Dedifferentiated amniotic fluid mesenchymal stem cell (primary cell): ENCODE measurements around the gene REX1BD.
"Not testable (repeated sequence)": the region's sequence is repeated elsewhere in the genome, so short reads cannot be mapped to it uniquely, and the experiment has no call there.

Experiments
- DNase-seq: peaks from one replicate; pipeline ENCODE4 v3.0.0-alpha.2; 2016; ENCODE audit errors: extremely low spot score

Gene REX1BD

DNA sequence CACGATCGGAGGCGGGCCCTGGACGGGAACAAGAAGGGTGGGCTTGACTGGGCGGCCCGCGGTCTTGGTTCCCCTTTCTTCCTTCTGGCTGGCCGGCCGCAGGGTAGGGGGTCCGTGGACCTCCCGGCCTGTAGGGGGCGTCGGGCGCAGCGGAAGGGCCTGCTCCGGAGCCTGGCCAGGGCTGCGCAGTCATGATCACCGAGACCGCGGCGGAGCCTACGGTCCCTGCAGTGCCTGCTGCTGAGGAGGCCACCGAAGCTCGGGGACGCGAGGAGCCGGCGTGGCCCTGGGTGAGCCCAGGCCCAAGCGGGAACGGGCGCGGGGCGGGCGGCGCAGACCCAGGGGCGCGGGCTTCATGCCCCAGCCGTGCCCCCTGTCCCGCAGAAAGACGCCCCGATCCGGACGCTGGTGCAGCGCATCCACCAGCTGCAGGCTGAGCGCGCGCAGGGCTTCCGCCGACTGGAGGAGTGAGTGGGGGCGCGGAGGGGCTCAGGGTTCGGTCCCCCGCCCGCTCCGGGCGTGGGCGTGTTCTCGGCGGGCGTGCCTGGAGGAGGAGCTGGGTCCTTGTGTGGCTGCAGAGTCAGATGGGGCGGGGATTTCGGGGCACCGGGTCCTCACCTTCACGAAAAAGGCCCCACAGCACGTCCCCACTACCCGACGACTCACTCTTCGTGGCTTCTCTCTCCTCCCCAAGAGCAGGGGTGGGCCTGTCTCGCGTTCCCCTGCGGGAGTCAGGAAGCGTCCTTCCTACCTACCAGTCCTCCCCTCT, at the start of gene REX1BD:
TSS of gene REX1BD (plus strand) at position 188 of the 769 bp plus-strand sequence. CDS start at position 192, 4 bp downstream.
- peak; percentile 49 for DNase-seq

DNA sequence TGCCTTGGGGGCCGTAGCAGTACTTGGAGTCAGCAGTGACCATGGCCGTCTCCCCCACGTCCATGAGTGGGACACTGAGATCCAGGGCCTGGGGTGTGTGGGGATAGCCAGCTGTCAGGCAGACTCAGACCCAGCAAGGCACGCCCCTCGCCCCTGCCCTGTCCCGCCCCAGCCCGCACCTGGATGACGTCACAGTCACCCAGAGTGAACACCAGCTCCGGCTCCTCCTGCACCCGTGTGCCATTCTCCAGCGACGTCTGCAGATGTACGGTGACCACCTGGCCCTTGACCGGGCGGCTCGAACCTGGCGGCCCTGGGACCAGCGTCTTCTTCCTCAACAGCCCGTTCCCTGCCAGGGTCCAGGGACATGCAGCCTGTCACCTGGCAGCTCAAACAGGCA, 49.2 kb upstream of the REX1BD start:
- DNase-seq = no peak

DNA sequence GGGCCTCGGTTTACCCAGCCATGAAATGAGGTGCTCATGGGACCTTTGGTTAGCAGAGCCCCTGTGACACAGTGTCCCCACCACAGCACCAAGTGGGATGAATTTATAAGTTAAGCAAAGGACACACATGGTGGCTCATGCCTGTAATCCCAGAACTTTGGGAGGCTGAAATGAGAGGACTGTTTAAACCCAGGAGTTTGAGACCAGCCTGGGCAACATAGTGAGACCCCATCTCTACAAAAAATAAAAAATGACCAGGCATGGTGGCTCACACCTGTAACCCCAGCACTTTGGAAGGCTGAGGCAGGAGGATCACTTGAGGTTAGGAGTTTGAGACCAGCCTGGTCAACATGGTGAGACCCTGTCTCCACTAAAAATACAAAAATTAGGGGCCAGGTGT, 48.4 kb upstream of the REX1BD start:
- not testable (repeated sequence) for DNase-seq

DNA sequence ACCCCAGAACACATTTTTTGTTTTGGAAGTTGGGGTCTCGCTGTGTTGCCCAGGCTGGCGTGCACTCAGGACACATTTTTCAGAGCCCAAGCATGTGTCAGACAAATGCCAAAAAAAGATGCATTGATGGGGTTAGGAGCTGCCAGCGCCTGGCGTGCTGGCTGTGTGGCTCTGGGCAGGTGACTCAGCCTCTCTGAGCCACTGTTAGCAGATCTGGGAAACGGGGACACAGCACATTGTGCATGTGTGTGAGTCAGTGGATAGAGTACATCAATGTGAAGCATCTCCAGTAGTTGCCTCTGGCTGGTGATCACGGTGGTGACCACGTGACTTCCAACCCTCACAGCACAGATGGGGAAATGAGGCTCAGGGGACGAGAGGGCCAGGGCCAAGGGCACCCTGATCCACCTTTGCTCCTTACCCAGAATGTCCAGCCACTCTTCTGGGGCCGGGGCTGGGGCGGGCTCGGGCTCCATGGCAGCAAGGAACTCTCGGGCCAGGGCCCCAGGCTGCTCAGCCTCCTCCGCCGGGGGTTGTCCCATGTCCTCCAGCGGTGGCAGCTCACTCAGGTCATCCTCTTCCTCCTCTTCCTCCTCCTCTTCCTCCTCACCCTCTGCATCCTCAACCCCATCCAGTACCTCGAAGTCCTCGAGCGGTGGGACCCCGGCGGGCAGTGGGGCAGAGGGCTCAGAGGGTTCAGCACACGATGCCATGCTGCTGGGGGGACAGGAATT, 47.2 kb upstream of the REX1BD start:
- no peak for DNase-seq

DNA sequence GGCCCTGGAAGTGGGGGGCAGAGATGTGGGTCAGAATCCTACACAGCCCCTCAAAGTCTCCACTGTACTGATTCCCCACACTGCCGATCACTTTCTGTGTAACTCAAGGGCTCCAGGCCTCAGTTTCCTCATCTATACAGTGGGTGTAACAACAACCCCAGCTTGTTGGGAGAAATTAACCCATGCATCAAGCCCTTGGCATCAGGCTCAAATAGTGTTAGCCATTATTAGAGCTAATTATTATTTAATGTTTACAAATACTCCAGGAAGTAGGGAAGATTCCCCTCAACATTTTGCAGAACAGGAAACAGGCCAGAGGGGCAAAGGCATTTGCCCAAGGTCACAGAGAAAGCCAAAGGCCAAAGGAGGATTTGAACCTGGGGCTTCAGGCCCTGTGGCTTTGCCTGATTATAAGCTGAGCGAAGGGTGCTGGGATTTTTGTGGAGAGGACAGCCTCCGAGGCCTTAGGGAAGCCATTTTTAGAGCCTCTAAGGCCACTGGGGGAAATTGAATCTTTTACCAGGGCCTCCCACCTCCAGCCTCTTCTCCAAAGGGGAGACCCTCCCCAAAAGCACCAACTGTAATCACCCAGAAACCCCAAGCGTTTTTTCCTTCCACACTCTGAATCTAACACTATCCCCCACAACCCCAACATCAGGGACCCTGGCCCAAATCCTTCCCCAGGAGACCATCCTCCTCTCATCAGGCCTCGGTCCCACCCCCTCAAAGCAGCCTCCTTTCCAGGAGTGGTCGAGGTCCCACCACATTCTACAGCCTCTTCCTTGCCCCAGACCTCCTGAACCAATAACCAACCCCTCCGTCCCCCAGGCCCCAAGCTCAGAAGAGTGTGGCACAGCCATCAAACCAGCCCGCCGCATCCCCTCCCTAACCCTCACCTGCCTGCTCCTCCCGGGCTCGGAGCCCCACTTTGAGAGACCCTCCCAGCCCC, 46.3 kb upstream of the REX1BD start:
- no peak for DNase-seq

DNA sequence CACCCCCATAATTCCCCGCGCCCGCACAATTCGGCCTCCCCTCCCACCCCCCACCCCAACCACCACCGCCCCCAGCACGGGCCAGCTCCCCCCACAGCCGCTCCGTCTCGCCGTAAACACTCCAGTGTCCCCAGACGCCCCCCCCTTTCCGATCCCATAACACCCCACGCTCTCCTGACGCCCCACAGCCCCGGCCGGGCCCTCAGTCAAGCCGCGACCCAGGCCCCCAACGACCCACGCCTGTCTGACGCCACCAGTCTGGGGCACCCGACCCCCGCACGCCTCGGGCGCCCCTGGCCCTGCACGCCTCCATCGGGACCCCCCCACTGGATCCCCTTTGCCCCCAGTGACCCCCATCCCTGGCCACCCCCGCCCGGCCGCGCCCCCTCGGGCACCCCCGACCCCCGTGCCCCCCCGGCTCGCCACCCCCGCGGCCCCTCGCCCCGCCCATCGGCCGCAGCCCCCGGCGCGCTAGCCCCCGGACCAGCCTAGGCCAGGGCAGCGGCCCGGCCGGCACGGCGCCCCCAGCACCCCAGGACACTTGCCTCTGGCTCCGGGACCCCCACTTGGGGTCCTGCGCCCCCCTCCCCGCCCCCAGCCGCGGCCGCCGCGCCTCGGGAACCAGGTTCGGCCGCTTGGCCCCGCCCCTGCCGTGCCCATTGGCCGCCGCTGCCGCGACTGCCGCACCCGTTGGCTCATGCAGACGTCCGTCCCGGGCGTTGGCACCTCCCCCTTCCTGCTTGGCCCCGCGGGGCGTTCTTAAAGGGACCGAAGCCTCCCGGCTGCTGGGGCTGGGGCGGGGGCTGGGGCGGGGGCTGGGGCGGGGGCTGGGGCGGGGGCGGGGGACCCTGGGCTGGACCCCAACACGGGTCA, 45.4 kb upstream of the REX1BD start, which contains the start of gene FKBP8:
TSS of gene FKBP8 (minus strand) at position 633 of the 873 bp plus-strand sequence. CDS start 1,603 bp downstream, outside the sequence.
- peak; percentile 75 for DNase-seq

DNA sequence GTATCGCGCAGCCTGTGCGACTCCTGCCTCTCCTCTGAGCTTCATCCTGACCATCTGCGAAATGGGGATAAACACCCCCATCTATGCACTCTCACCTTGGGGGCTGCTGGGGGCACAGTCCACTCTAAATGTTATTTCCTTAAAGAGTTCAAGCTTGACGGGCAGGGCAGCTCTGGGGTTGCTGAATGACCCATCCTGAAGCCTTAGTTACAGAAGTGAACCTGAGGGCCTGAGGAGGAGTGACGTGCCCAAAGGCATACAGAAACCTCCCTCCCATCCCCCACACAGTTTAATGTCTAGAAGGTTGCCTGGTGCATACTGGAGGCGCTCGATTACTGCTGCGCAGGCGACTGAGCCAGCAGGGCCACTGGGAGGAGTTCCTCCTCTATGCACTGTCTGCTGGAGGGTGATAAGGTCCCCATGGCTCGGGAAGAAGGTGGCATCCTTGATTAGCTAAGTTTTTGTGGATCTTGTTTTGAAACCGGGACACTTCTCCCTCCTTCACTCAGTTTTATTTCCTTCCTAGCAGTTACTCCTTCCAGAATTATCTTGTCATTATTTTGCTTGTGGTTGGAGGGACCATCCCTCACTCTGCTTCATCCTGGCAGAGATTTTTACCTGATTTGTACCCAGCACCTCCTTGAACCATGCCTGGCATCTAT, 44.7 kb upstream of the REX1BD start:
- DNase-seq = no peak

DNA sequence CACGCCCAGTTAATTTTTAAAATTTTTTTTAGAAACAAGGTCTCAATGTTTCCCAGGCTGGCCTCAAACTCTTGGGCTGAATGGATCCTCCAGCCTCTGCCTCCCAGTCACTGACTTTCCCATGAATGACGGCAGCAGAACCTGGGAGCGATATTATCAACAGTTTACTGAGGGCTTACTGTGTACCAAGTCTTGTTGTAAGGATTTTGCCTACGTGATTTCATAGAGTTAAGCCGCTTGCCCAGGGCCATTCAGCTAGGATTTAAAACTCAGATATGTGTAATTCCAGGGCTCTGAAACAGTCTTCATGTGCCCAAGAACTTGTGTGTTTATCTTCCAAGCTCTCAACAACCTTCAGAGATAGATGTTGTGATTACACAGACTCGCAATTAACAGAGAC, 37.0 kb upstream of the REX1BD start:
- DNase-seq = no peak

DNA sequence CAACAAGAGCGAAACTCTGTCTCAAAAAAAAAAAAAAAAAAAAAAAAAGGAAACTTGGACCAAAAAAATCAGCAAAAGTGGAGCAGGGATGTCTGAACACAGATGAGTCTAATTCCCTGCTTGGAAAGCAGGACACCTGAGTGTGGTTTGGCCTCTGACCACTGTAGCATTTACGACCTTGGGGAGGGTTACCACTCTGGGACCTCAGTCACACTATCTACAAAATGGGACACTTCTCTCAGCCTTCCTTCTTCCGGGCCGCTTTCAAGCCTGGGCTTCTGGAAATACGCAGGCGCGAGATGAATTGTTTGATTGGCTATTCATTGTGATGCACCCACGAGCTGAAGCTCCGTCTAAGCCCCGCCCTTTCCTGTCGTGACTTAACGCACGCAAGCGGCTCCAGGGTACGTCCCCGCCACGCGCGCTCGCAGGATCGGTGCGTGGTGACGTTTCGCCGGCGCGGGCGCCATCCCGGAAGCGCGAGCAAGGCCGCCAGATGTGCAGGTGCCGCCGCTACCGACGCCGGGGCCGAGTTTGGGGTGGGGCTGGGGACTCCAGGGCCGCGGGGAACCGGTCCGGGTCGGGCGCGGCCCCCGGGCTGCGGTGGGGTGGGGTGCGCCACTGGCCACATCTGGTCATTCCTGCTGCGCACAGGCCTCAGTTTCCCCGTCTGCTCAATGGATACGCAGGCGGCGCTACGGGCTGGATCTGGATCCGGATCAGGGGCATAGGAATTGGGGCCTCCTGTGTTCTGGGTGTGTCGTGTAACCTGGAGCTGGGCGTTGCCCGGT, 31.0 kb upstream of the REX1BD start, which contains the start of gene KXD1:
TSS of gene KXD1 (plus strand) at position 460 of the 791 bp plus-strand sequence. CDS start 4,187 bp downstream, outside the sequence.
- DNase-seq = peak; percentile 99

DNA sequence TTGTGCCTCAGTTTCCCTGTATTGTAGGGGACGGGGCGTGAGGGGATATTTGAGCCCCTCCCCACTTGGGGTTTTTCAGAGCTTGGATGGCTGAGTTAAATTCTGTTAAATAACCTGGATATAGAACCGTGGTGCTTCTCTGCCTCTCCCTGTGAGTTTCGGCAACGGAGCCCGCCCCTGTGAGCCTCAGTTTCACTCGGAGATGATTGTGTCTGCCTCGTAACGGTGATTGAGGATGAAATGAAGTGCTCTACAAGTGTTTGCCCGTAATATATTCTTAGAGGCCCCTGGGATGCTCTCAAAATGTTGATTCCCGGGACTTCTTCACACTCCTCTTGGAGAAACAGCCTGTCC, 30.4 kb upstream of the REX1BD start:
- DNase-seq = no peak

DNA sequence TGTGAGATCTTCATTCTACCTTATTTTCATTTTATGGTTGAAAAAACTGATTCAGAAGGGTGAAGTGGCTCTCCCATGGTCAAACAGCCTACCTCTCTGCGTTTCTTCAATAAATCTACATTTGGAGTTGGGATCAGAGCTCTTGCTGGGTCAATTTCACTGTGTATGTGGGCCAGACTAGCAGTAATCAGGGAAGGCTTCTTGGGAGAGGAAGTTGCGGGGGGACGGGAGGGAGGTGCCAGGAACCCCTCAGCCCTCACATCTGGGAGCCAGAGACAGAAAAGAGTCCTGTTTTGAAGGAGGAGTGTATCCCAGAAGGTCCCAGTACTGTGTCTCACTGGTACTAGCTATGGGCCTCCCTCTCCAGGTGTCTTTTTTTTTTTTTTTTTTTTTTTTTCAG, 30.0 kb upstream of the REX1BD start:
- DNase-seq = no peak

DNA sequence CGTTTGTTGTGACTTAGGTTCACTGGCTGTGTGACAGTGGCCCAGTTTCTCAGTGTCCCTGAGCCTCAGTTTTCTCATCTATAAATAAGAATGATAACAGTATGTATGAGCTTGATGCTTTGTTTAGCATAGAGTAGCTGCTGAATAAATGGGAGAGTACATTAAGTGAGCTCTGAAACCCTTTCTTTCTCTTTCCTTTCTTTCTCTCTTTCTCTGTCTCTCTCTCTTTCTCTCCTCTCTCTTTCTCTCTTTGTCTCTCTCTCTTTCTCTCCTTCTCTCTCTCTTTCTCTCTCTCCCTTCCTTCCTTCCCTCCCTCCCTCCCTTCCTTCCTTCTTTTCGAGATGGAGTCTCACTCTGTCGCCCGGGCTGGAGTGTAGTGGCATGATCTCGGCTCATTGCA, 28.9 kb upstream of the REX1BD start:
- no peak for DNase-seq

DNA sequence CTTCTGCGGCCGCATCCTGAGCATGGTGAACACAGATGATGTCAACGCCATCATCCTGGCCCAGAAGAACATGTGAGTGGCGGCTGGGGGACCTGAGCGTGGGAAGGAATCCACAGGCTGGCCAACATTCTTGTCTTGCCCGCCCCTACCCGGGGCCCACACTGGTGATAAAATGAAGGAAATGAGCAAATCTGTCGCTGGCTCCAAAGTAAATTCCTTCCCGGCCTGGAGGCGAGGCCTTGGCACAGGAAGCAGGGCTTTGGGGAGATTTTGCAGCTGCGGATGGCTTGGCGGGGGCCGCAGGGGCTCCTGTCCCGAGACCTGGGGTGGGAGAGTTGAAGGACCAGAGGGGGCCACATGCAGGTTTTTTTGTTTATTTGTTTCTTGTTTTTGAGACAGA, 26.5 kb upstream of the REX1BD start:
- no peak for DNase-seq

DNA sequence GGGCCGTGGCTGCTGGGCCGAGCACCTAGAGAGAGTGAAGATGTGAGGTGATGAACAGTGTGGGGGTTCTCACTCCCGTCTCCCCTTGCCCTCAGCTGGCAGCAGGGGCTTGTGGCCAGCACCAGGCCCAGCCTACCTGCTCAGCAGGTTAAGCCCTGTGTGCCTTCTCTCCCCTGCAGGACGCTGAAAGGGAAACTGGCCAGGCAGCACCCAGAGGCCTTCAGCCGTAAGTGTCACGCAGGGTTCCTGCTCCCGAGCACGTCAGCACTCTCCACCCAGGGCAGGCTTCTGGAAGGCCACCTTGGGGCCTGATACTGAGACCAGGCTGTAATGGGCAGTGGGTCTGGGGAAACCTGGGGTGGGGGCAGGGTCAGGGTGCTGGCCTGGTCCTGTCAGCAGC, 21.6 kb upstream of the REX1BD start:
- no peak for DNase-seq

DNA sequence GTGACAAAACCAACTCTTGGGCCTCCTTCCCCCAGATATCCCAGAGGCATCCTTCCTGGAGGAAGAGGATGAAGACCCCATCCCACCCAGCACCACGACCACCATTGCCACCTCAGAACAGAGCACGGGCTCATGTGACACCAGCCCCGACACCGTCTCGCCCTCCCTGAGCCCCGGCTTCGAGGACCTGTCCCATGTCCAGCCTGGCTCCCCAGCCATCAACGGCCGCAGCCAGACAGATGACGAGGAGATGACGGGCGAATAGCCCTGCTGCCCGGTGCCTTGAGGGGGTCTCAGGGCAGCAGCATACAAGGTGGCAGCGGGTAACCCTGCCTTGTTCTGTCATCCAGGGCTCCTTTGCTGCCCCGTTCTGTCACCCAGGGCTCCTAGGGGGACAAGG, 20.2 kb upstream of the REX1BD start:
- no peak for DNase-seq

DNA sequence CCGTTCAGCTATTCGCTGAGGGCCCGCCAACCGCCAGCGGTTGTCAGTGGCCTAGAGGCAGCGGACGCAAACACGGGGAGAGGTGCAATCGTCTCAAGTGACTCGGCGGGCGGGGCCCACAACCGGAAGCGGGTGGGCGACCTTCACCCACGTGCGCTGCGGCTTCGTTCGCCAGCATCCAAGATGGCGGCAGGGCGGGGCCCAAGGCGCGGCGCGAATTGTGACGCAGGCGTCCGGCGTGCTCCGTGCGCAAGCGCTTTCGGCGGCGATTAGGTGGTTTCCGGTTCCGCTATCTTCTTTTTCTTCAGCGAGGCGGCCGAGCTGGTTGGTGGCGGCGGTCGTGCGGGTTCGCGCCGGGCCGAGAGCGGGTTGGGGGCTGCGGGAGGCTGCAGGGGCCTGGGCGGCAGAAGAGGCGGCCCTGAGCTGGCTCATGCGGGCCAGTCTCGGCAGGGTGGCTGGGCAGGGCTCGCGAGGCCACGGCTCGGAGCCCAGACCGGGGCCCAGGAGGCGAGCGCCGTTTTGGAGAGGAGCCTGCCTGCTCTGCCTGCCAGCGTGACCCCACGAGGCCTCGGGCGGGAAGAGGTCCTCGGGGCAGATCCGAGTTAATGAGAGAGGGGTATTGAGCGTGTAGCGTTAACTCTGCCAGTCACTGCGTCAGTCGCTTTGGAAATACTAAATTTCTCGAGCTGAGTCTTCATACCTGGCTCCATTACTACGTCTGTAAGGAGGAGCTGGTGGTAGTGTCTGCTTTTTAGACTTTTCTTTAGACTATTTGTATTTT, 16.8 kb upstream of the REX1BD start, which contains the start of gene UBA52:
TSS of gene UBA52 (plus strand) at position 294 of the 781 bp plus-strand sequence. CDS start 1,444 bp downstream, outside the sequence.
- peak; percentile 97 for DNase-seq

DNA sequence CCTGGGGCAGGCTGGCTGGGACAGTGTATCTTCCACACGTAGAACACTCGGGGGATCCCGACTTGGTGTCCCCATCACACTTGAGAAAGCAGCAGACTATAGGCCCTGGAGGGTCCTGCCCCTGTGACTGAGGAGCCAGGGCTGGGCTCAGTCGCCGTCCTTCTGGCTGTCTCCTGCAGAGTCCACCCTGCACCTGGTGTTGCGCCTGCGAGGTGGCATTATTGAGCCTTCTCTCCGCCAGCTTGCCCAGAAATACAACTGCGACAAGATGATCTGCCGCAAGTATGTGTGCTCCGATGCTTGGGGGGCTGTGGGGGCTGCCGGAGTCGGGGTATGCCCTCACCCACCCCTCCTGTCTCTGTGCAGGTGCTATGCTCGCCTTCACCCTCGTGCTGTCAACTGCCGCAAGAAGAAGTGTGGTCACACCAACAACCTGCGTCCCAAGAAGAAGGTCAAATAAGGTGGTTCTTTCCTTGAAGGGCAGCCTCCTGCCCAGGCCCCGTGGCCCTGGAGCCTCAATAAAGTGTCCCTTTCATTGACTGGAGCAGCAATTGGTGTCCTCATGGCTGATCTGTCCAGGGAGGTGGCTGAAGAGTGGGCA, 13.8 kb upstream of the REX1BD start:
- DNase-seq = no peak

DNA sequence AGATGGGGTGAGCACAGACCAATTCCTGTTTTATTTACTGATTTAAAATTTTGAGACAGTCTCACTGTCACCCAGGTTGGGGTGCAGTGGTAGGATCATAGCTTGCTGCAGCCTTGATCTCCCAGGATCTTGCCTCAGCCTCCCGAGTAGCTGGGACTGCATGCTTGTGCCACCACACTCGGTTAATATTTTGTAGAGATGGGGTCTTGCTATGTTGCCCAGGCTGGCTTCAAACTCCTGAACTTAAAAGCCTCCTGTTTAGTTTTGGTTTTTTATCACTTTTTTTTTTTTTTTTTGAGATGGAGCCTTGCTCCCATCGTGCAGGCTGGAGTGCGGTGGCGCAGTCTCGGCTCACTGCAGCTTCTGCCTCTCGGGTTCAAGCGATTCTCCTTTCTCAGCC, 12.2 kb upstream of the REX1BD start:
- DNase-seq = no peak
